HCT116 (cell line): ENCODE results near the gene OVOL2. TPM values are rescaled to one million over a fixed set of nuclear protein-coding genes. Genes with fewer than 3 reads are reported as not detected.

Experiments used
- ATAC-seq: fragments of 200-7000 bp; cut with Tn5 transposase; 2 replicates; pipeline ENCODE4 v1.9.1; 2020; ENCODE audit warnings: mild to moderate bottlenecking, moderate library complexity
- BruUV-seq: library from RNA; stranded (reverse); fragments of 400-500 nt; replicated peaks from 2 replicates; lab custom pipeline; 2021; lab: Mats Ljungman, UMichigan
- CTCF ChIA-PET: fragments of 300-600 bp; sonication (Branson Sonifier 250); formaldehyde crosslinking; loops from one replicate; lab custom pipeline; 2021; ENCODE audit warnings: antibody characterized with exemption; lab: Charles Lee
- POLR2A ChIA-PET: fragments of 300-600, 350-600 bp; sonication (Branson Sonifier 250); formaldehyde crosslinking; loops from one replicate; lab custom pipeline; 2021; ENCODE audit warnings: antibody characterized with exemption; lab: Charles Lee
- RAD21 ChIA-PET, 2 experiments: fragments of 300-600 bp; sonication (Branson Sonifier 250); formaldehyde crosslinking; loops; one replicate each; lab custom pipeline; 2023; ENCODE audit warnings: low total read pairs in 2 of 2; ENCODE audit not compliant: uncharacterized antibody in 2 of 2, unreplicated experiment in 2 of 2, low non-redundant PET in 1 of 2; lab: Charles Lee
- DNase-seq: peaks from one replicate; pipeline ENCODE4 v3.0.0-alpha.2; 2010; ENCODE audit warnings: low read depth, low spot score
- H2AFZ ChIP-seq: fragments of 200-600 bp; shearing (Covaris generic), sonication (generic); 2 replicates; pipeline ENCODE4 v1.6.1; 2017; ENCODE audit warnings: low read depth, mixed run types, mixed read lengths, antibody characterized with exemption, low read length; ENCODE audit not compliant: poor library complexity, severe bottlenecking
- H3K27ac ChIP-seq: 2 replicates; pipeline ENCODE4 v1.5.1; 2012; ENCODE audit warnings: low read depth, low read length
- H3K27me3 ChIP-seq: fragments of 200-600 bp; sonication (generic); 2 replicates; pipeline ENCODE4 v1.6.1; 2016; ENCODE audit warnings: mixed run types, low read length, mixed read lengths; ENCODE audit not compliant: insufficient read depth
- H3K36me3 ChIP-seq, 2 experiments: fragments of 200-500 bp in 1 of 2; fragments of 200-600 bp in 1 of 2; sonication (Bioruptor generic) in 1 of 2; sonication (generic) in 1 of 2; 2 replicates each; pipeline versions ENCODE4 v1.5.1 to v1.6.1; 2014 to 2016; ENCODE audit warnings: low read length in 2 of 2, inconsistent platforms in 1 of 2, mixed read lengths in 1 of 2, mixed run types in 1 of 2; ENCODE audit not compliant: insufficient read depth in 2 of 2, control insufficient read depth in 1 of 2
- H3K4me1 ChIP-seq, 2 experiments: fragments of 200-600 bp in 1 of 2; sonication (generic) in 1 of 2; 2 replicates each; pipeline versions ENCODE4 v1.5.1 to v1.6.1; 2012 to 2017; ENCODE audit warnings: low read length in 2 of 2, inconsistent platforms in 1 of 2, mild to moderate bottlenecking in 1 of 2, mixed read lengths in 1 of 2, mixed run types in 1 of 2, moderate library complexity in 1 of 2; ENCODE audit not compliant: insufficient read depth in 2 of 2, control insufficient read depth in 1 of 2
- H3K4me2 ChIP-seq: fragments of 200-600 bp; sonication (generic); 2 replicates; pipeline ENCODE4 v1.6.1; 2017; ENCODE audit warnings: mixed run types, low read length, mixed read lengths
- H3K4me3 ChIP-seq, 2 experiments: fragments of 200-600 bp in 1 of 2; sonication (generic) in 1 of 2; replicated peaks in 1 of 2; 2 replicates each; pipeline ENCODE4 v1.5.1; 2011 to 2016; ENCODE audit warnings: low read length in 2 of 2, control low read depth in 1 of 2, low read depth in 1 of 2, mild to moderate bottlenecking in 1 of 2, mixed read lengths in 1 of 2, mixed run types in 1 of 2
- H3K79me2 ChIP-seq: fragments of 200-600 bp; sonication (generic); 2 replicates; pipeline ENCODE4 v1.6.1; 2017; ENCODE audit warnings: mild to moderate bottlenecking, mixed run types, low read length, moderate library complexity, mixed read lengths; ENCODE audit not compliant: insufficient read depth
- H3K9ac ChIP-seq: fragments of 200-600 bp; sonication (generic); 2 replicates; pipeline ENCODE4 v1.6.1; 2016; ENCODE audit warnings: low read length, mixed read lengths
- H3K9me2 ChIP-seq: fragments of 200-600 bp; sonication (generic), shearing (Covaris generic); 2 replicates; pipeline ENCODE4 v1.6.1; 2017; ENCODE audit warnings: mixed run types, mild to moderate bottlenecking, moderate library complexity; ENCODE audit not compliant: insufficient read depth
- H3K9me3 ChIP-seq, 2 experiments: fragments of 200-500 bp in 1 of 2; fragments of 200-600 bp in 1 of 2; sonication (Bioruptor generic) in 1 of 2; sonication (generic) in 1 of 2; 2 replicates each; pipeline ENCODE4 v1.6.1; 2014 to 2017; ENCODE audit warnings: low read length in 2 of 2, mixed read lengths in 2 of 2, inconsistent platforms in 1 of 2, low read depth in 1 of 2, mild to moderate bottlenecking in 1 of 2, mixed run types in 1 of 2, moderate library complexity in 1 of 2; ENCODE audit not compliant: control insufficient read depth in 1 of 2, insufficient read depth in 1 of 2
- H4K20me1 ChIP-seq: fragments of 200-600 bp; sonication (generic), shearing (Covaris generic); 2 replicates; pipeline ENCODE4 v1.6.1; 2017; ENCODE audit warnings: mixed run types, mild to moderate bottlenecking, moderate library complexity; ENCODE audit not compliant: insufficient read depth
- CBX3 ChIP-seq: IDR thresholded peaks from 2 replicates; pipeline ENCODE4 v1.6.1; 2012; ENCODE audit warnings: low read depth
- CEBPB ChIP-seq: IDR thresholded peaks from 2 replicates; pipeline ENCODE4 v1.6.1; 2012; ENCODE audit warnings: low read depth
- EGR1 ChIP-seq: IDR thresholded peaks from 2 replicates; pipeline ENCODE4 v1.6.1; 2012; ENCODE audit warnings: low read depth
- ELF1 ChIP-seq: IDR thresholded peaks from 2 replicates; pipeline ENCODE4 v1.6.1; 2012; ENCODE audit warnings: low read depth, borderline replicate concordance
- EZH2 ChIP-seq: fragments of 200-600 bp; sonication (generic); IDR thresholded peaks from 2 replicates; pipeline ENCODE4 v1.6.1; 2017; ENCODE audit warnings: antibody characterized with exemption, mixed run types
- EZH2phosphoT487 ChIP-seq: fragments of 200-600 bp; IDR thresholded peaks from 2 replicates; pipeline ENCODE4 v1.6.1; 2018; ENCODE audit warnings: antibody characterized with exemption, borderline replicate concordance
- FOSL1 ChIP-seq: IDR thresholded peaks from 2 replicates; pipeline ENCODE4 v1.6.1; 2012; ENCODE audit warnings: low read depth
- JUND ChIP-seq: IDR thresholded peaks from 2 replicates; pipeline ENCODE4 v1.6.1; 2012
- POLR2A ChIP-seq: IDR thresholded peaks from 2 replicates; pipeline ENCODE4 v1.7.0; 2011; ENCODE audit warnings: borderline replicate concordance; ENCODE audit not compliant: insufficient read depth, insufficient read length; ENCODE audit errors: extremely low read depth
- POLR2AphosphoS5 ChIP-seq: IDR thresholded peaks from 2 replicates; pipeline ENCODE4 v1.6.1; 2011; ENCODE audit warnings: mild to moderate bottlenecking, low read depth, low read length, moderate library complexity
- RAD21 ChIP-seq: IDR thresholded peaks from 2 replicates; pipeline ENCODE4 v1.6.1; 2012; ENCODE audit warnings: low read depth, mild to moderate bottlenecking
- SIN3A ChIP-seq: IDR thresholded peaks from 2 replicates; pipeline ENCODE4 v1.6.1; 2012; ENCODE audit warnings: low read depth
- SP1 ChIP-seq: IDR thresholded peaks from 2 replicates; pipeline ENCODE4 v1.6.1; 2012; ENCODE audit warnings: low read depth
- SRF ChIP-seq: IDR thresholded peaks from 2 replicates; pipeline ENCODE4 v1.6.1; 2012; ENCODE audit warnings: low read depth
- TCF7L2 ChIP-seq: IDR thresholded peaks from 2 replicates; pipeline ENCODE4 v1.7.0; 2011; ENCODE audit warnings: borderline replicate concordance, inconsistent platforms; ENCODE audit not compliant: insufficient read depth, insufficient read length; ENCODE audit errors: extremely low read depth
- ZFX ChIP-seq: fragments of 450-650 bp; IDR thresholded peaks from 2 replicates; pipeline ENCODE4 v1.6.1; 2017
- ZNF274 ChIP-seq: fragments of 200-500 bp; sonication (Bioruptor generic); IDR thresholded peaks from 2 replicates; pipeline ENCODE4 v1.6.1; 2014; ENCODE audit warnings: mild to moderate bottlenecking, low read depth, low read length, inconsistent platforms
- intact Hi-C: fragments of 100-400 bp; cut with micrococcal nuclease; formaldehyde crosslinking; loops from 2 replicates; pipeline ENCODE4 v1.10.0; 2022
- total RNA-seq: library from RNA; stranded (reverse); gene quantifications from one replicate; pipeline ENCODE4 v1.2.1, GENCODE V29; 2021; ENCODE audit not compliant: unreplicated experiment
- TF ChIP-seq, protein P1 (sequence below): IDR thresholded peaks from 2 replicates; pipeline ENCODE4 v1.6.1; 2012
- TF ChIP-seq, protein P2 (sequence below), 3 experiments: fragments of 200-600 bp in 1 of 3; sonication (generic) in 1 of 3; IDR thresholded peaks in 2 of 3; conservative IDR thresholded peaks in 1 of 3; 2 replicates each; pipeline ENCODE4 v1.5.1; 2012 to 2017; ENCODE audit warnings: low read depth in 2 of 3, low read length in 2 of 3, antibody characterized with exemption in 1 of 3, borderline replicate concordance in 1 of 3, control low read depth in 1 of 3, mild to moderate bottlenecking in 1 of 3, mixed read lengths in 1 of 3, mixed run types in 1 of 3, moderate library complexity in 1 of 3; ENCODE audit not compliant: insufficient read depth in 1 of 3

Gene OVOL2
- total RNA-seq, 1 experiment from 2014 or later = 0.86 TPM

DNA sequence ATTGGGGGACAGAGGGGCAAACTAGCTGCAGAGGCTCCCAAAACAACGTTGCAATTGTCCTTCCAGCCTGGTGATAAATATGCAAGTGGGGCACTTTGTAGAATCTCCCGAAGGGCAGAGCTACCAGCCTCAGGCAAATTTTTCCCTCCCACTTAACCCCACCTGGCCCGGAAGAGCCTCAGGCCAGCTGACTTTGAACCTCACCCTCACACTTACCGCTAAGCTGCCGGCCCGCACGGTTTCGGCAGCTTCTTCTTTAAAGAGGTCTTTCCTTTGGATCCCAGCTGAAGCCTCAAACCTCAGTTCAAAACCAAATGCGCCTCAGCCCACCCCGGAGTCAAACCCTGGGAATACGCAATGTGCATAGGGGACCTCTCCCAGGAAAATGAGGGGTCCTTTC is 2.5 kb downstream of the OVOL2 start:
- ChIA-PET RAD21 (no interaction called here), POLR2A (no interaction called here), CTCF (no interaction called here)
- no peaks in the 10 kb centered on the region for H4K20me1 ChIP-seq
- TF ChIP-seq CEBPB (no peak), JUND (no peak), RAD21 (no peak), SRF (no peak), ELF1 (no peak), POLR2AphosphoS5 (no peak), POLR2A (no peak), ZNF274 (no peak), EGR1 (no peak), EZH2 (no peak), TCF7L2 (no peak)
- TF ChIP-seq, protein P1, sequence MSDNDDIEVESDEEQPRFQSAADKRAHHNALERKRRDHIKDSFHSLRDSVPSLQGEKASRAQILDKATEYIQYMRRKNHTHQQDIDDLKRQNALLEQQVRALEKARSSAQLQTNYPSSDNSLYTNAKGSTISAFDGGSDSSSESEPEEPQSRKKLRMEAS = no peak
- H3K4me3 ChIP-seq = no peak overlapping the region
- no peak overlapping the region for H3K4me2 ChIP-seq
- DNase-seq = no peak
- no peak overlapping the region for H3K27ac ChIP-seq
- no peaks in the 10 kb centered on the region for H3K36me3 ChIP-seq
- no peaks in the 10 kb centered on the region for H3K9me3 ChIP-seq
- ATAC-seq = no peak
- no peaks in the 10 kb centered on the region for H3K9me2 ChIP-seq
- no peak overlapping the region for H3K9ac ChIP-seq
- no peaks in the 10 kb centered on the region for H3K79me2 ChIP-seq
- H2AFZ ChIP-seq = no peak overlapping the region
- no TSS peak for BruUV-seq
- intact Hi-C loops = loop anchor here (5.0 kb wide), 1 partner anchor 222 kb away; no protein-coding TSS in a partner anchor
- peaks cover 18 to 36% of the 10 kb centered on the region in 2 experiments for H3K4me1 ChIP-seq
- H3K27me3 ChIP-seq = peaks cover 17% of the 10 kb centered on the region; the same call in 1 of the 2 replicates

DNA sequence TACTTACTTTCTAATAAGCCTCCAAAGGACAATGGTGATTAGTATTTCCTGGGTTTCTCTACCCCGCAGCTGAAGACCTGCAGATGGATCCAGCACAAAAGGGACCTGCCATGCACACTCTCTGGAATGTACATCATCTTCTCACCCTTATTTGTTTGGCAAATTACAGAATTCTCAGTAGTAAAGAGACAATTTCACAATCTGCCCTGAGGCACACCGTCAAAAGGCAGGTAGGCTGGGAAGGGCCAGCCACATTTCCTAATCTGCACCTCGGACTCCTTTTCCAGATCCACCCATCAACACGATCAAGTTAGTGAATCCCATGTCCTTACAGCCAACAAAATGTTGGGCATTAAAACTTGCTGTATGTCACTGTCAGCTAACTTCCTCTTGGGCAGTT is 4.9 kb downstream of the OVOL2 start:
- no peak for ATAC-seq
- intact Hi-C loops = no loop called here
- no peak overlapping the region for H3K4me3 ChIP-seq
- H3K36me3 ChIP-seq = no peaks in the 10 kb centered on the region
- ChIA-PET CTCF (no interaction called here), RAD21 (no interaction called here), POLR2A (no interaction called here)
- H3K9ac ChIP-seq = no peak overlapping the region
- BruUV-seq = no TSS peak
- no peaks in the 10 kb centered on the region for H4K20me1 ChIP-seq
- H3K4me2 ChIP-seq = no peak overlapping the region
- H3K27ac ChIP-seq = no peak overlapping the region
- H3K9me2 ChIP-seq = no peaks in the 10 kb centered on the region
- DNase-seq = no peak
- H3K4me1 ChIP-seq = peaks cover 3 to 18% of the 10 kb centered on the region in 2 experiments; a peak in 3 of 4 replicates
- no peaks in the 10 kb centered on the region for H3K9me3 ChIP-seq
- H3K27me3 ChIP-seq = peaks cover 10% of the 10 kb centered on the region; the same call in 1 of the 2 replicates
- H3K79me2 ChIP-seq = no peaks in the 10 kb centered on the region
- no peak overlapping the region for H2AFZ ChIP-seq
- TF ChIP-seq FOSL1 (no peak), POLR2AphosphoS5 (no peak), SP1 (no peak), POLR2A (no peak), RAD21 (no peak), ZFX (no peak), EZH2phosphoT487 (no peak), SRF (no peak), CEBPB (no peak), SIN3A (no peak), CBX3 (no peak)
- TF ChIP-seq, protein P1 = no peak
- TF ChIP-seq, protein P2, sequence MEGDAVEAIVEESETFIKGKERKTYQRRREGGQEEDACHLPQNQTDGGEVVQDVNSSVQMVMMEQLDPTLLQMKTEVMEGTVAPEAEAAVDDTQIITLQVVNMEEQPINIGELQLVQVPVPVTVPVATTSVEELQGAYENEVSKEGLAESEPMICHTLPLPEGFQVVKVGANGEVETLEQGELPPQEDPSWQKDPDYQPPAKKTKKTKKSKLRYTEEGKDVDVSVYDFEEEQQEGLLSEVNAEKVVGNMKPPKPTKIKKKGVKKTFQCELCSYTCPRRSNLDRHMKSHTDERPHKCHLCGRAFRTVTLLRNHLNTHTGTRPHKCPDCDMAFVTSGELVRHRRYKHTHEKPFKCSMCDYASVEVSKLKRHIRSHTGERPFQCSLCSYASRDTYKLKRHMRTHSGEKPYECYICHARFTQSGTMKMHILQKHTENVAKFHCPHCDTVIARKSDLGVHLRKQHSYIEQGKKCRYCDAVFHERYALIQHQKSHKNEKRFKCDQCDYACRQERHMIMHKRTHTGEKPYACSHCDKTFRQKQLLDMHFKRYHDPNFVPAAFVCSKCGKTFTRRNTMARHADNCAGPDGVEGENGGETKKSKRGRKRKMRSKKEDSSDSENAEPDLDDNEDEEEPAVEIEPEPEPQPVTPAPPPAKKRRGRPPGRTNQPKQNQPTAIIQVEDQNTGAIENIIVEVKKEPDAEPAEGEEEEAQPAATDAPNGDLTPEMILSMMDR (IDR thresholded peaks at IDR 0.05 in 2 of 3, conservative IDR thresholded peaks at IDR 0.05 in 1 of 3; ENCODE audit: borderline replicate concordance in 1 of 3, insufficient read depth in 1 of 3, low read depth in 2 of 3, low read length in 2 of 3) = no peak
